Kidney (tissue), 14 donors: ENCODE data around the gene CPA4. TPM values are rescaled to one million over a fixed set of nuclear protein-coding genes. Genes with fewer than 3 reads are reported as not detected.

ENCODE experiments used
- DNase-seq, 5 donors: peaks; one replicate each; pipeline ENCODE4 v3.0.0-alpha.2; 2013 to 2020
- FAIRE-seq: peaks from 2 replicates; lab custom pipeline; 2012; peaks lifted over from hg19 to GRCh38; lab: Jason Lieb, UNC
- H3K27ac ChIP-seq, 2 donors: one replicate each; pipeline ENCODE4 v1.7.0; 2013; ENCODE audit warnings: low read depth in 2 of 2, low read length in 2 of 2, inconsistent platforms in 1 of 2
- H3K27me3 ChIP-seq: one replicate; pipeline ENCODE4 v1.7.1; 2013; ENCODE audit warnings: low read length, inconsistent platforms; ENCODE audit not compliant: control insufficient read depth, insufficient read depth
- H3K36me3 ChIP-seq, 3 donors: one replicate each; pipeline versions ENCODE4 v1.7.0 to v1.7.1; 2013; ENCODE audit warnings: low read length in 3 of 3, control low read depth in 1 of 3, inconsistent platforms in 1 of 3; ENCODE audit not compliant: insufficient read depth in 3 of 3, control insufficient read depth in 2 of 3
- H3K4me1 ChIP-seq, 3 donors: one replicate each; pipeline versions ENCODE4 v1.7.0 to v1.7.1; 2013; ENCODE audit warnings: low read length in 3 of 3, inconsistent platforms in 1 of 3, low read depth in 1 of 3; ENCODE audit not compliant: control insufficient read depth in 2 of 3, insufficient read depth in 2 of 3
- H3K4me3 ChIP-seq, 3 donors: one replicate each; pipeline versions ENCODE4 v1.7.0 to v1.8.1; 2013; ENCODE audit warnings: low read length in 3 of 3, control low read depth in 1 of 3, inconsistent platforms in 1 of 3
- H3K9ac ChIP-seq, 3 donors: one replicate each; pipeline versions ENCODE4 v1.7.0 to v1.7.1; 2013; ENCODE audit warnings: low read length in 3 of 3, control low read depth in 1 of 3, inconsistent platforms in 1 of 3
- H3K9me3 ChIP-seq, 3 donors: one replicate each; pipeline versions ENCODE4 v1.7.0 to v1.7.1; 2013; ENCODE audit warnings: low read length in 3 of 3, control low read depth in 1 of 3, inconsistent platforms in 1 of 3; ENCODE audit not compliant: control insufficient read depth in 2 of 3, insufficient read depth in 1 of 3
- CTCF ChIP-seq: IDR thresholded peaks from 3 replicates; pipeline ENCODE4 v1.5.1; 2012; ENCODE audit warnings: mild to moderate bottlenecking, moderate library complexity, borderline replicate concordance; ENCODE audit not compliant: insufficient read depth; ENCODE audit errors: extremely low read depth
- intact Hi-C: fragments of 100-400 bp; cut with DNase I; formaldehyde crosslinking; loops from one replicate; pipeline ENCODE4 v1.11.1; 2022
- polyA plus RNA-seq: library from polyadenylated mRNA; stranded (reverse); fragments of 350-450 nt; fragmentation: Illumina TruSeq; extraction: RNeasy Lipid Tissue Mini Kit (QIAGEN cat#74804); gene quantifications from one replicate; pipeline ENCODE4 v1.2.3, GENCODE V29; 2014; ENCODE audit warnings: low read depth, low replicate concordance; ENCODE audit not compliant: insufficient read depth
- total RNA-seq: library from RNA; stranded (reverse); fragmentation: NEBNext Ultra II Directional; extraction: Animal tissue kit (Norgen Biotek cat#: 25700); gene quantifications from one replicate; pipeline ENCODE4 v1.2.1, GENCODE V29; 2021
- donor health status: control.
- donor health status: control.
- donor health status: control.
- donor health status: control.
- donor health status: control.
- donor health status: DM: yes; HTN: yes; CAD: no.
- donor health status: Normal renal cell carcinoma (clear cell type).

CPA4 gene
- total and polyA plus RNA-seq, 2 donors from 2014 or later, result 1.1 TPM; not detected in 1

DNA sequence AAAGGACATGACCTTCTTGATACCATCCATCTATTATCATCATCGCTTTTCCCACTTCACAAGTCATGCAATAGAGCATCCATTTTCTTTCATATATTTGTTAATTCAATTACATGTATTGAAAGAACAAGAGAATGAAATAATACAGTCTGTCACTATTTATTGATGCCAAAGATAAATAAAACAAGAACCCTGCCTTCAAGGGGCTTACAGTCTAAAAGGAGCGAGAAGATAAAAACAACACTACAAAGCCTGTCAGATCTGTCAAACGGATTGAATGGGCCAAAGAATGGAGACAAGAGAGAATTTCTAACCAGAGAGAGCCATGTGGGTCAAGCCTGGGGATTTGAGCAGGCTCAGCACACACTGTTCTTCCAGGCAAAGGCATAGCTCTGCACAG lies 67.6 kb downstream of the CPA4 start:
- DNase-seq (no peak), FAIRE-seq (no peak)
- Histone ChIP-seq H3K9ac (no peak overlapping the region), H3K4me3 (no peak overlapping the region), H3K27ac (no peak overlapping the region), H3K27me3 (no peaks in the 10 kb centered on the region), H3K4me1 (peaks cover 8 to 15% (median 12%) of the 10 kb centered on the region in 3 donors), H3K36me3 (no peaks in the 10 kb centered on the region), H3K9me3 (peaks cover 0 to 10% (median 2%) of the 10 kb centered on the region in 3 donors)
- intact Hi-C loops, result no loop called here
- TF ChIP-seq CTCF, result no peak

DNA sequence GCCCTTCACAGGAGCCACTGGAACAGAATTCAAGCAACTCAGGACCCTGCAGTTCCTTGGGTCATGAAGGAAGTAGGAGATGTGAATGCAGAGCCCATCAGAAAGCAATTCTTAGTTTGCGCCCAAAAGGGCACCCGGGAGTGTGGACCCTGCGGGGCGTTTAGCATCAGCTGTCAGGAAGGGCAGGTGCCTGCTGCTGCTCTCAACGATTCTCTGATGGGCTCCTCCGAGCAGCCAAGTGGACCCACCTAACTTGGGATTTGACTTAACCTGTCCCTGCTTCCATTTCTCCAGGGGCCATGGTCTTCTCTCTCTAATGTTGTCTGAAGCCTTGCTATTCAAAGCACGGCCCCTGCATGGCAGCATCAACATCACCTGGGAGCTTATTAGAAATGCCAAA lies 68.7 kb downstream of the CPA4 start:
- H3K9ac ChIP-seq, result no peak overlapping the region
- TF ChIP-seq CTCF, result no peak
- H3K9me3 ChIP-seq, result peaks cover 0 to 10% (median 2%) of the 10 kb centered on the region in 3 donors
- no peak overlapping the region for H3K4me3 ChIP-seq
- no peaks in the 10 kb centered on the region for H3K27me3 ChIP-seq
- H3K27ac ChIP-seq, result no peak overlapping the region
- H3K4me1 ChIP-seq, result peaks cover 3 to 13% (median 9%) of the 10 kb centered on the region in 3 donors
- DNase-seq (no peak), FAIRE-seq (no peak)
- intact Hi-C loops, result no loop called here
- no peaks in the 10 kb centered on the region for H3K36me3 ChIP-seq

- no peak overlapping the region for H3K27ac ChIP-seq
- peaks cover 2 to 9% (median 9%) of the 10 kb centered on the region in 3 donors for H3K4me1 ChIP-seq
- no peaks in the 10 kb centered on the region for H3K36me3 ChIP-seq
- intact Hi-C loops, result no loop called here
- peaks cover 0 to 10% (median 2%) of the 10 kb centered on the region in 3 donors for H3K9me3 ChIP-seq
- H3K27me3 ChIP-seq, result no peaks in the 10 kb centered on the region
- no peak for TF ChIP-seq CTCF
- FAIRE-seq, result no peak
- no peak overlapping the region for H3K9ac ChIP-seq
- DNase-seq, result no peak
- no peak overlapping the region for H3K4me3 ChIP-seq
Observed at GRCh38 chr7:130362251-130362816, 69.4 kb downstream of the CPA4 start.
